Measurements from ENCODE around the gene SPPL2B.

SPPL2B gene

GRCh38 chr19:2300533-2300932 lies 28.0 kb upstream of the SPPL2B start:
- no peak overlapping the region for H3K4me2 ChIP-seq (ENCODE audit: low read depth, low read length, poor library complexity, severe bottlenecking)
- no peak for TF ChIP-seq EZH2phosphoT487 (conservative IDR thresholded peaks at IDR 0.05; ENCODE audit: low read length)
- TF ChIP-seq, protein P1, sequence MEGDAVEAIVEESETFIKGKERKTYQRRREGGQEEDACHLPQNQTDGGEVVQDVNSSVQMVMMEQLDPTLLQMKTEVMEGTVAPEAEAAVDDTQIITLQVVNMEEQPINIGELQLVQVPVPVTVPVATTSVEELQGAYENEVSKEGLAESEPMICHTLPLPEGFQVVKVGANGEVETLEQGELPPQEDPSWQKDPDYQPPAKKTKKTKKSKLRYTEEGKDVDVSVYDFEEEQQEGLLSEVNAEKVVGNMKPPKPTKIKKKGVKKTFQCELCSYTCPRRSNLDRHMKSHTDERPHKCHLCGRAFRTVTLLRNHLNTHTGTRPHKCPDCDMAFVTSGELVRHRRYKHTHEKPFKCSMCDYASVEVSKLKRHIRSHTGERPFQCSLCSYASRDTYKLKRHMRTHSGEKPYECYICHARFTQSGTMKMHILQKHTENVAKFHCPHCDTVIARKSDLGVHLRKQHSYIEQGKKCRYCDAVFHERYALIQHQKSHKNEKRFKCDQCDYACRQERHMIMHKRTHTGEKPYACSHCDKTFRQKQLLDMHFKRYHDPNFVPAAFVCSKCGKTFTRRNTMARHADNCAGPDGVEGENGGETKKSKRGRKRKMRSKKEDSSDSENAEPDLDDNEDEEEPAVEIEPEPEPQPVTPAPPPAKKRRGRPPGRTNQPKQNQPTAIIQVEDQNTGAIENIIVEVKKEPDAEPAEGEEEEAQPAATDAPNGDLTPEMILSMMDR (IDR thresholded peaks at IDR 0.05; ENCODE audit: insufficient read depth, low read length, poor library complexity, severe bottlenecking) = no peak

DNA sequence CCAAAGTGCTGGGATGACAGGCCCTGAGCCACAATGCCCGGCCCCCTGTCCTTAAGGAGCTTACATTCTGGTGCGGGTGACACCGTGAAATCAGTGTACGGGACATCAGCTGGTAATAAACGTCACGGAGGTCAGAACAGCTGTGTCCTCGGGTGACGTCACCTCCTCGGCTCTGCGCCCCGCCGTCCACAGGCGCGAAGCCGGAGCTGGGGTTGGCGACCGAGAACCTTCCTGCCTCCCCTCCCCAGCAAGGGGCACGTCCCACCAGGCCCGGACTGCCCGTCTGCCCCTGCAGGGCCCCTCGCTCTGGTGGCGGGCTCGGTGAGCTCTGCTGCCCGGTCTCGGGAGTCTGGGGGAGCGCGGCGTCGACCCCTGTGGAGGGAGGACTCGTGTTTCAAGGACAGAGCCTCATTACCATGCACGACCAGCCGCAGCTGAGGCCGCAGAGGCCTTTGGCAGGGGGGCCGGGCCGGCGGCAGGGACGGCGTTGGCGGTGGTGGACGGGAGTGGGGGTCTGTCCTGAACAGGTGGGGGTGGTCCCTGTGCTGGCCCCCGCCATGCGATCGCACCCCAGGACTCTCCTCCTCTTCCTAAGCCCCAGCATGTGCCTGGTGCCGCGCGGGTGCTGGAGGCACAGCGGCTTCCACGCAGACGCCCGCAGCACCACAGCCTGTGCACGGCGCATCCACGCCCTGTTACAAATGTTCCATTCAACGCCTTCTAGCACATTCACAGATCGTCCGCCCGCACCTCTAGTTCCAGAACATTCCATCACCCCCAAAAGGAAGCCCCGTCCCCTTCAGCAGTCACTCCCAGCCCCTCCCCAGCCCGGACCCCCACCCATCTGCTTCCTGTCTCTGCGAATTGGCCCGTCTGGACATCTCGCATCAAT lies 25.9 kb upstream of the SPPL2B start:
- H3K4me2 ChIP-seq (ENCODE audit: low read depth, low read length, poor library complexity, severe bottlenecking) = no peak overlapping the region
- no peaks in the 10 kb centered on the region for H3K79me2 ChIP-seq (ENCODE audit: insufficient read depth, low read length)
- no peaks in the 10 kb centered on the region for H3K9me2 ChIP-seq (replicated peaks; ENCODE audit: insufficient read depth, low read length)
- no peak overlapping the region for H3K4me3 ChIP-seq (ENCODE audit: insufficient read depth, low read length, poor library complexity, severe bottlenecking)
- no peak overlapping the region for H3K9ac ChIP-seq (ENCODE audit: low read length)
- TF ChIP-seq EZH2phosphoT487 (conservative IDR thresholded peaks at IDR 0.05; ENCODE audit: low read length) = 0 out of 2 replicates have a peak, but pooled peaks have one; percentile 64
- TF ChIP-seq, protein P1 (IDR thresholded peaks at IDR 0.05; ENCODE audit: insufficient read depth, low read length, poor library complexity, severe bottlenecking) = no peak
- no peaks in the 10 kb centered on the region for H3K36me3 ChIP-seq (ENCODE audit: low read length)
- no peaks in the 10 kb centered on the region for H3K9me3 ChIP-seq (ENCODE audit: insufficient read depth, low read length)
- no peak overlapping the region for H3K27ac ChIP-seq (ENCODE audit: low read depth, low read length)
- H3K27me3 ChIP-seq (ENCODE audit: low read length) = no peaks in the 10 kb centered on the region
- H2AFZ ChIP-seq (ENCODE audit: low read depth, low read length, severe bottlenecking) = no peak overlapping the region
- H3F3A ChIP-seq (ENCODE audit: insufficient read depth) = no peaks in the 10 kb centered on the region
- no peaks in the 10 kb centered on the region for H4K20me1 ChIP-seq (ENCODE audit: low read depth, low read length)

More at GRCh38 chr19:2300533-2300932, 28.0 kb upstream of the SPPL2B start:
- Histone ChIP-seq H4K20me1 (ENCODE audit: low read depth, low read length) (no peaks in the 10 kb centered on the region), H3K4me3 (ENCODE audit: insufficient read depth, low read length, poor library complexity, severe bottlenecking) (no peak overlapping the region), H3F3A (ENCODE audit: insufficient read depth) (no peaks in the 10 kb centered on the region), H3K27me3 (ENCODE audit: low read length) (no peaks in the 10 kb centered on the region), H2AFZ (ENCODE audit: low read depth, low read length, severe bottlenecking) (no peak overlapping the region), H3K9me2 (replicated peaks; ENCODE audit: insufficient read depth, low read length) (no peaks in the 10 kb centered on the region), H3K27ac (ENCODE audit: low read depth, low read length) (no peak overlapping the region), H3K36me3 (ENCODE audit: low read length) (no peaks in the 10 kb centered on the region), H3K9ac (ENCODE audit: low read length) (no peak overlapping the region), H3K79me2 (ENCODE audit: insufficient read depth, low read length) (no peaks in the 10 kb centered on the region), H3K9me3 (ENCODE audit: insufficient read depth, low read length) (no peaks in the 10 kb centered on the region)

DNA sequence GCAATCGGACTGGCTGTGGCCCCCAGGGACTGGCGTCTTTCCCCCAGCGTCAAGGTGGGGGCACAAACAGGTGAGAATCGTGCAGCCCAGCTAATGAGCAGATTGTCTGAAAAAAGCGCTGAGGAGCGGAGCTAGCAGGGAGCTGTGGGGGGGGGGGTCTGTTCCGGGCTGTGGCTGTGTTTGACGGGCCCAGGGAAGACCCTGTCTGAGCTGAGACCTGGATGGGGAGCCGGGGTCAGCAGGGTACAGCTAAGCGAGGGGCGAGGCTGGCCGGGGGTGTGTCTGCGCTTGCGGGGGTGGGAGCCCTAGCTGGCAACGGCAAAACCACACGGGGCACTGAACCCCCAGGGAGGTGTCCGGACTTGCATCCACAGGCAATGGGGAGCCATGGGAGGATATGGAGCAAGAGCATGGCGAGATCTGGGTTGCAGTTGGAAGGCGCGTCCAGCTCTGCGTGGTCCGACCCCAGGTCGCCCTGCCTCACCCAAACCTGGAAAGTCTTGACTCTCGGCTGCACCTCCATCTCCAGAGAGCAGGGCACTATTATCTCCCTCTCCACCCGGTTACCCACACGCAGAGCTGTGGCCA lies 25.2 kb upstream of the SPPL2B start:
- Histone ChIP-seq H3K9ac (ENCODE audit: low read length) (no peak overlapping the region), H3K9me2 (replicated peaks; ENCODE audit: insufficient read depth, low read length) (no peaks in the 10 kb centered on the region), H3K4me3 (ENCODE audit: insufficient read depth, low read length, poor library complexity, severe bottlenecking) (no peak overlapping the region), H3F3A (ENCODE audit: insufficient read depth) (no peaks in the 10 kb centered on the region), H3K36me3 (ENCODE audit: low read length) (no peaks in the 10 kb centered on the region), H4K20me1 (ENCODE audit: low read depth, low read length) (no peaks in the 10 kb centered on the region), H2AFZ (ENCODE audit: low read depth, low read length, severe bottlenecking) (no peak overlapping the region), H3K79me2 (ENCODE audit: insufficient read depth, low read length) (no peaks in the 10 kb centered on the region), H3K27ac (ENCODE audit: low read depth, low read length) (no peak overlapping the region), H3K27me3 (ENCODE audit: low read length) (no peaks in the 10 kb centered on the region), H3K4me2 (ENCODE audit: low read depth, low read length, poor library complexity, severe bottlenecking) (no peak overlapping the region), H3K9me3 (ENCODE audit: insufficient read depth, low read length) (no peaks in the 10 kb centered on the region)
- TF ChIP-seq, protein P1 (IDR thresholded peaks at IDR 0.05; ENCODE audit: insufficient read depth, low read length, poor library complexity, severe bottlenecking) = no peak
- TF ChIP-seq EZH2phosphoT487 (conservative IDR thresholded peaks at IDR 0.05; ENCODE audit: low read length) = no peak

Measured in SU-DHL-6 (cell line).